ENCODE results near the gene OSBPL2.

GRCh38 chr20:62231292-62231691 lies 7.0 kb upstream of the OSBPL2 start:
- TF ChIP-seq POLR2AphosphoS5 (IDR thresholded peaks at IDR 0.05; ENCODE audit: low read depth, low read length) (no peak), POLR2A (IDR thresholded peaks at IDR 0.05; ENCODE audit: borderline replicate concordance, extremely low read depth, insufficient read depth, insufficient read length) (no peak), CBX3 (IDR thresholded peaks at IDR 0.05; ENCODE audit: low read depth) (no peak), EGR1 (IDR thresholded peaks at IDR 0.05; ENCODE audit: low read depth) (no peak), YY1 (IDR thresholded peaks at IDR 0.05; ENCODE audit: extremely low read depth, insufficient replicate concordance, low read depth, low read length) (no peak), EZH2 (IDR thresholded peaks at IDR 0.05) (no peak), EZH2phosphoT487 (IDR thresholded peaks at IDR 0.05; ENCODE audit: borderline replicate concordance) (no peak), SP1 (IDR thresholded peaks at IDR 0.05; ENCODE audit: low read depth) (no peak), CEBPB (IDR thresholded peaks at IDR 0.05; ENCODE audit: low read depth) (no peak), JUND (IDR thresholded peaks at IDR 0.05) (no peak)
- TF ChIP-seq, protein P1, sequence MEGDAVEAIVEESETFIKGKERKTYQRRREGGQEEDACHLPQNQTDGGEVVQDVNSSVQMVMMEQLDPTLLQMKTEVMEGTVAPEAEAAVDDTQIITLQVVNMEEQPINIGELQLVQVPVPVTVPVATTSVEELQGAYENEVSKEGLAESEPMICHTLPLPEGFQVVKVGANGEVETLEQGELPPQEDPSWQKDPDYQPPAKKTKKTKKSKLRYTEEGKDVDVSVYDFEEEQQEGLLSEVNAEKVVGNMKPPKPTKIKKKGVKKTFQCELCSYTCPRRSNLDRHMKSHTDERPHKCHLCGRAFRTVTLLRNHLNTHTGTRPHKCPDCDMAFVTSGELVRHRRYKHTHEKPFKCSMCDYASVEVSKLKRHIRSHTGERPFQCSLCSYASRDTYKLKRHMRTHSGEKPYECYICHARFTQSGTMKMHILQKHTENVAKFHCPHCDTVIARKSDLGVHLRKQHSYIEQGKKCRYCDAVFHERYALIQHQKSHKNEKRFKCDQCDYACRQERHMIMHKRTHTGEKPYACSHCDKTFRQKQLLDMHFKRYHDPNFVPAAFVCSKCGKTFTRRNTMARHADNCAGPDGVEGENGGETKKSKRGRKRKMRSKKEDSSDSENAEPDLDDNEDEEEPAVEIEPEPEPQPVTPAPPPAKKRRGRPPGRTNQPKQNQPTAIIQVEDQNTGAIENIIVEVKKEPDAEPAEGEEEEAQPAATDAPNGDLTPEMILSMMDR (IDR thresholded peaks at IDR 0.05 in 2 of 3, conservative IDR thresholded peaks at IDR 0.05 in 1 of 3; ENCODE audit: borderline replicate concordance in 1 of 3, insufficient read depth in 1 of 3, low read depth in 2 of 3, low read length in 2 of 3), result no peak
- TF ChIP-seq, protein P2, sequence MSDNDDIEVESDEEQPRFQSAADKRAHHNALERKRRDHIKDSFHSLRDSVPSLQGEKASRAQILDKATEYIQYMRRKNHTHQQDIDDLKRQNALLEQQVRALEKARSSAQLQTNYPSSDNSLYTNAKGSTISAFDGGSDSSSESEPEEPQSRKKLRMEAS (IDR thresholded peaks at IDR 0.05), result no peak
- TF ChIP-seq, protein P3, sequence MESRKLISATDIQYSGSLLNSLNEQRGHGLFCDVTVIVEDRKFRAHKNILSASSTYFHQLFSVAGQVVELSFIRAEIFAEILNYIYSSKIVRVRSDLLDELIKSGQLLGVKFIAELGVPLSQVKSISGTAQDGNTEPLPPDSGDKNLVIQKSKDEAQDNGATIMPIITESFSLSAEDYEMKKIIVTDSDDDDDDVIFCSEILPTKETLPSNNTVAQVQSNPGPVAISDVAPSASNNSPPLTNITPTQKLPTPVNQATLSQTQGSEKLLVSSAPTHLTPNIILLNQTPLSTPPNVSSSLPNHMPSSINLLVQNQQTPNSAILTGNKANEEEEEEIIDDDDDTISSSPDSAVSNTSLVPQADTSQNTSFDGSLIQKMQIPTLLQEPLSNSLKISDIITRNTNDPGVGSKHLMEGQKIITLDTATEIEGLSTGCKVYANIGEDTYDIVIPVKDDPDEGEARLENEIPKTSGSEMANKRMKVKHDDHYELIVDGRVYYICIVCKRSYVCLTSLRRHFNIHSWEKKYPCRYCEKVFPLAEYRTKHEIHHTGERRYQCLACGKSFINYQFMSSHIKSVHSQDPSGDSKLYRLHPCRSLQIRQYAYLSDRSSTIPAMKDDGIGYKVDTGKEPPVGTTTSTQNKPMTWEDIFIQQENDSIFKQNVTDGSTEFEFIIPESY (IDR thresholded peaks at IDR 0.05; ENCODE audit: extremely low read depth, insufficient replicate concordance, low read length), result no peak

Measured in HCT116 (cell line).